Measurements from ENCODE around the gene ANKFN1. TPM values are rescaled to one million over a fixed set of nuclear protein-coding genes. Genes with fewer than 3 reads are reported as not detected.

ANKFN1 gene, protein sequence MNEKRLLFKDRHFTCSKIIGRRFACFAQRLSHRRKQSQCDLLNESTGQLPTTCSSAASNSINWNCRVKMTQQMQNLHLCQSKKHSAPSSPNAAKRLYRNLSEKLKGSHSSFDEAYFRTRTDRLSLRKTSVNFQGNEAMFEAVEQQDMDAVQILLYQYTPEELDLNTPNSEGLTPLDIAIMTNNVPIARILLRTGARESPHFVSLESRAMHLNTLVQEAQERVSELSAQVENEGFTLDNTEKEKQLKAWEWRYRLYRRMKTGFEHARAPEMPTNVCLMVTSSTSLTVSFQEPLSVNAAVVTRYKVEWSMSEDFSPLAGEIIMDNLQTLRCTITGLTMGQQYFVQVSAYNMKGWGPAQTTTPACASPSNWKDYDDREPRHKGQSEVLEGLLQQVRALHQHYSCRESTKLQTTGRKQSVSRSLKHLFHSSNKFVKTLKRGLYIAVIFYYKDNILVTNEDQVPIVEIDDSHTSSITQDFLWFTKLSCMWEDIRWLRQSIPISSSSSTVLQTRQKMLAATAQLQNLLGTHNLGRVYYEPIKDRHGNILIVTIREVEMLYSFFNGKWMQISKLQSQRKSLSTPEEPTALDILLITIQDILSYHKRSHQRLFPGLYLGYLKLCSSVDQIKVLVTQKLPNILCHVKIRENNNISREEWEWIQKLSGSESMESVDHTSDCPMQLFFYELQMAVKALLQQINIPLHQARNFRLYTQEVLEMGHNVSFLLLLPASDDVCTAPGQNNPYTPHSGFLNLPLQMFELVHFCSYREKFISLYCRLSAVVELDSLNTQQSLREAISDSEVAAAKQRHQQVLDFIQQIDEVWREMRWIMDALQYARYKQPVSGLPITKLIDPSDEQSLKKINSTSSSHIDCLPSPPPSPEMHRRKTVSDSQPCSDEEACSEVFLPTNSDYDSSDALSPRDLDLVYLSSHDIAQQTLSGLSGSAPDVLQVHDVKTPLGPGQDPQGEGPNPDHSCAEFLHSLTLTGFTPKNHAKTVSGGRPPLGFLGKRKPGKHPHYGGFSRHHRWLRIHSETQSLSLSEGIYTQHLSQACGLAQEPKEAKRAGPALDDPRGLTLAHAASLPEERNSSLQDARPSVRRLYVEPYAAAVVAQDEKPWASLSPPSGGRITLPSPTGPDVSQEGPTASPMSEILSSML
- 0.93 TPM for polyA plus RNA-seq (ENCODE audit: insufficient read length)
- long read RNA-seq, donor 1, result 0 reads
- long read RNA-seq, donor 2, result 0 reads
- long read RNA-seq, donor 3, result 0 reads
- long read RNA-seq, donor 4, result 0 reads
- long read RNA-seq, donor 5, result 0 reads
- long read RNA-seq, donor 6, result 0 reads
- long read RNA-seq, donor 7, result 0 reads
- long read RNA-seq, donor 8, result 0 reads

DNA sequence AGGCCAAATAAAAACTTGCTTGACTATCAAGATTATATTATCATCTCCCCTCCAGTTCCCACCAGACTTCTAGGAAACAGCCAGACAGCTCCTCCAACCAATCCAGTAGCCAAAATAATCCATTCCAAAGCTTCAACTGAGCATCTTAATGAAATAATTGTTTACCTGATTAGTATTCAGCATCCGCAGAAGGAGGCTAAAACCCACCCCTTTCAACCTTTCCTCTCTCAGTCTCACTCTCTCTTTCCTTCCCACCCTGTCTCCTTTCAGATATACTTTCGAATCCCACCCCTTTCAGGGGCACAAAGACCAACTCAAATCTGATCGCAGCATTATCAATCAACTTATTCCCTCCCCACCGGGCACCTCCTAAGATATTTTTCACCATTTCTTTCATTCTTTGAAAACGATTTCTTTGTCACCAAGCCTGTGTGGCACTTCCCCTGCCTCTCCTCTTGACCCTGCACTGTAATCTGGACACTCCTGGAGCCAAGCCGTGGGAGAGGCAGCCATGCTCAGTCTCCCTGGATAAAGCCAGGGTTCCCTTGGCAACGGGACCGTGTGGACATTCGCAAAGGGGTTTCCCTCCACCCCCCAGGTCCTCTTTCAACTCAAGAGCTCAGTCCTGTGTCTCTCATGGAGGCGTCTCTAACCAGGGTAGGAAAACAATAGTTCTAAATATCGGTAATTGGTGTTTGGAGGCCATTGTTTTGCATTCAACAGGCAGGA lies at the start of gene ANKFN1:
Gene ANKFN1 (plus strand): TSS at position 602 of the 729 bp plus-strand sequence. CDS start 59,193 bp downstream, outside the sequence.
- no peak for DNase-seq

DNA sequence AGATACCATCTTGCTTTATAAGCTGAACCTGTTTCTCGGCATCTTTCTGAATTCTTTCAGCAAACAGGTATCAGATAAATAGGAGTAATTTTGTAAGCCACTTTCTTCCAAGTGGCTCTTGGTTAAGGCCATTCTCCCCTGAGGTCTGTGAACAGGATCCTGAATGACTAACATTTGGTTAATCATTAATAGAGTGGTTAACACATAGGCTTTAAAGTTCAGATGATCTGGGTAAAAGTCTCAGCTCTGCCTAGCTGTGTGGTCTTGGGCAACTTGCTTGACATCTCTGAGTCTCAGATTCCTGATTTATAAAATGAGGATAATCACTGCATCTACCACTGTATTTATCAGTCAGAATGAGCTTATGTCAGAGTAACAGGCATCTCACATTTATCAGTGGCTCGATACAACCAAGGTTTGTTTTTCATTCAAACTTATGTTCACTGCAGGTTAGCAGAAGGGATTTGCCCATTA lies 44.4 kb upstream of the ANKFN1 start:
- DNase-seq, result peak; percentile 10

DNA sequence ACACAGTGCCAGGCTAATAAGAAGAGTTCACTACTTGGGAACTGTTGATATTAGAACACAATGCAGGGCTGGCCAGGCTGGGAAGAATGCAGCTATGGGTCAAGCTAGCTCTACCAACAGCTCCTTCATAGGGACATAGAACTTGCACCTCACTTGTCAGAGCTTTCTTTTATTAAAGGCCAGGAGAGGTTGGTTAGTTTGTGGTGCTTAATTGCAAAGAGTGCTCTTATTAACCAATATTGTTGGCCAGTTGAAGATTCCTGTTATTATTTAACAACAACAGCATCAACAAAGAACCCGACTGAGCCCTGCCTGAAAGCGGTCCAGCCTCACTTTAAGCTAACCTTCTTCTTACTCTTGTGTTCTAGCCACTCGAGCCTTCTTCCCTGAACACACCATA lies 43.4 kb upstream of the ANKFN1 start:
- DNase-seq, result no peak

DNA sequence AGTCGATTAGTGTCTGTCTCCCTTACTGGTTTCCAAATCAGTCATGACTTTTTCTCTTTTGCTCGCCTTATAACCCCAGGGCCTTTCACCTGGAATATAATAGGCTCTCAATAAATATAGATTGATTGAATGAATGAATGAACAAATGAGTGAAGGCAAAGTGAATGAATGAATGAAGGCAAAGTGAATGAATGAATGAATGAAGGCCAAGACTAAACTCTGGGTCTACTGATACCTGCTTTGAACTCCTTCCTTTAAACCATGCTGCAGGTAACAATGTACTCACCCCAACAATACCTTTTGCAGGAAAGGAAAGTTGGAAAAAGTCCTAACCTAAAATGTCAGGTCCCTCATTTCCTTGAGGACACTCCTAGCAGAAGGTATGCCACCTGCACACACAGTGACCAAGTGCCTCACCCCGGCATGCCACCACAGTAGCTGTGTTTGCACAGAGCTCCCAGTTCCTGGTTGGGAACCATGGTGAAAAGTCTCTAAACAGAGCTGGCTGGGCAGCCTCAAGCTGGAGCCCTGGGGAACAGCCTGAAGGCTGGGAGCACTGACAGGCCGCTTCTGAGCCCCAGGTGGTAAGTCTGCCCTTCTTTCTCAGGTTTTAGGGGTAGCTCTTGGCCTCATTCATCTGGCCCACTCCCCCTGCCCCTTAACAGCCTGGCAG lies 42.7 kb upstream of the ANKFN1 start:
- DNase-seq, result no peak

DNA sequence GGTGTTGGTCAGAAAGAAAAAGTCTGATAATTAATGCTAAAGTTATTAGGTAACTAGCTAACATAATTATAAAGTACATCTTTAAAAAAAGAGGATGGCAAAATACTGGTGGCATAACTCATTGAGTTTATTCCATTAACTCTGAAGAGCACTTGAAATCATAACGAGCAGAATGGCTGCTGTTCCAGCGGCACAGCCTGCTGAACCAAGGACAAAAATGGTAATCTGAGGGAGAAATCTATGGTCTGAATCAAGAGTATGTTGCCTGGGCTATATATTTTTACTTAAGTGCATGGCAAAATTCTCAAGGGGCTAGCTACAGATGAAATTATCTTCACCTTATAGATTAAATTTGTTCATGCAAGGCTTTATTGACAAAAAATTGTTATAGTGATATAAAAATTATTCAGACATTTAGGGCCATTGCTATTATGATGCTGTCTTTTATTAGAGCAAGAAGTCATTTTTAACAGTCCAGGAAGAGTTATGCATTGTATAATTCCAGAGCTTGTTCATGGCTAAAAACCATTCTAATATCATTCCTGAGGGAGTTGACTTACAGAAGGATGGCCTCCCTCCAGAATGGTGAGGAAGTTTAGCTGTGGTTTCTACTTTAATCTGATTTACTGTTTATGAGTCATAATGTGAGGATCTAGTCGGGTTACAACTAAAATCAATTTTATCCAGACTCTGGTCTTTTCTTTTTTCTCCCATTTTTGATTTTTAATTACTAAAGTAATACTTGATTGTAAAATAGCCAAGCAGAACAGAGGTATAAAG lies 41.4 kb upstream of the ANKFN1 start:
- no peak for DNase-seq

DNA sequence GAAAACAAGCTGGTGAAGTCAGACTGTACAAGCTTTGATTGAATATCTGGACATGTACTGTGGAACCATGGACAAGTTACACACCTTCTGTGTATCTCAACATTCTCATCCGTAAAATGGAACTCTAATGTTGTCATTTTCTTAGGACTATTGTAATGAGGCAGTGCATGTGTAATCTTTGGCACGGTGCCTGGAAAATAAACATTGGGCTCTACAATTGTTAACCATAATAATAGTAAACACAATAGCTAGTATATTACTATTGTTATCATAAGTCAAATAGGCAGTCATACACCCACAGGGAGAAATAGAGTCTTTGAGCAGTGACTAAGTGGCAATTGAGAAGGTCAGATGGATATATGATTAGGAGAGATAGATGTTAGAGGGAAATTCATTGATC lies 39.8 kb upstream of the ANKFN1 start:
- DNase-seq, result no peak

DNA sequence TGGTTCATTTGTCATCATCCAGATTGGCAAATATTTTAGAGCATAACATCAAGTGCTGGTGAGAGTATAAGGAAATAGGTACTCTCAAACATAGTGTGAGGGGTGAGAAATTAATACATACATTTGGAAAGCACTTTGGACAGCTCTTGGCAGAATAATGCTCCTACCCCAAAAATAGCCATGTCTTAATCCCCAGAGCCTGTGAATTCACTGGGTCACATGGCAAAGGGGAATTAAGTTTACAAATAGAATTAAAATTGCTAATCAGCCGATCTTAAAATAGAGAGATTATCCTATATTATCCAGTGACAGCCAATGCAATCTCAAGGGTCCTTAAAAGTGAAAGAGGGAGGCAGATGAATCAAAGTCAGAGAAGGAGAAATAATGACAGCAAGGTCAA lies 38.8 kb upstream of the ANKFN1 start:
- no peak for DNase-seq

DNA sequence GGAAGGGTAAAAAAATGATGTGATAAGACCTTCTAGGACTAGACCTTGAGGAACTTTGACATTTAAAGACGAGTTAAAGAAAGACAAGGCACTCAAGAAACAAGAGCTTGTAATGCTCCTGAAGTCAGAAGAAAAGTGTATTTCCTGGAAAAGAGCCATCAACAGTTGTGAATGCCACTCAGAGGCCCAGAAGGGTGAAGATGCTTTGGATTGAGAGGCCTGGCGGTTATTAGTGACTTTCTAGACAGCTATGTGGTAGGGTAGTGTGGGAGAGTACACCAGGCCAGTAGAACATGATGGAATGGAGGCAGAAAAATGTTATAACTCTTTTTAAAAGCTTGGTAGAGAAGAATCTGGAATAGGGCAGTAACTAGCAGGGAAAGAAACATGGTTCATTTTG lies 34.1 kb upstream of the ANKFN1 start:
- DNase-seq, result no peak

DNA sequence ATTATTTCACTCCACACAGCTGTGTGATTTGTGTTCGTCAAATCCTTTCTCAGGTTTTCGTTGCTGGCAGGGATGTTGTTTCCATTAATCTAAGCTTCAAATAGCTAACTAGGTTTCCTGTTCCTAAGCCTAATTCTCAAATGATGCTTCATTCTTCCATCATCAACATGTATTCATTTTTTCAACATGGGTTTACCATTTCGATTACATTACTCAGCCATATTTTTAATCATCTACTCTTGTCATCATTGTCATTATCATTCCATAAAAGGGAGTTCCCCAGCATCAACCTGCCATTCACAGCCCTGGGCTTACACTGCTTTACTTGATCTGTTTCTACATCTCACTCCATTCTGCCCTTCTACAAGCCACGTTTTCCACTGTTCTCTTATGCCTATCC lies 33.3 kb upstream of the ANKFN1 start:
- no peak for DNase-seq

DNA sequence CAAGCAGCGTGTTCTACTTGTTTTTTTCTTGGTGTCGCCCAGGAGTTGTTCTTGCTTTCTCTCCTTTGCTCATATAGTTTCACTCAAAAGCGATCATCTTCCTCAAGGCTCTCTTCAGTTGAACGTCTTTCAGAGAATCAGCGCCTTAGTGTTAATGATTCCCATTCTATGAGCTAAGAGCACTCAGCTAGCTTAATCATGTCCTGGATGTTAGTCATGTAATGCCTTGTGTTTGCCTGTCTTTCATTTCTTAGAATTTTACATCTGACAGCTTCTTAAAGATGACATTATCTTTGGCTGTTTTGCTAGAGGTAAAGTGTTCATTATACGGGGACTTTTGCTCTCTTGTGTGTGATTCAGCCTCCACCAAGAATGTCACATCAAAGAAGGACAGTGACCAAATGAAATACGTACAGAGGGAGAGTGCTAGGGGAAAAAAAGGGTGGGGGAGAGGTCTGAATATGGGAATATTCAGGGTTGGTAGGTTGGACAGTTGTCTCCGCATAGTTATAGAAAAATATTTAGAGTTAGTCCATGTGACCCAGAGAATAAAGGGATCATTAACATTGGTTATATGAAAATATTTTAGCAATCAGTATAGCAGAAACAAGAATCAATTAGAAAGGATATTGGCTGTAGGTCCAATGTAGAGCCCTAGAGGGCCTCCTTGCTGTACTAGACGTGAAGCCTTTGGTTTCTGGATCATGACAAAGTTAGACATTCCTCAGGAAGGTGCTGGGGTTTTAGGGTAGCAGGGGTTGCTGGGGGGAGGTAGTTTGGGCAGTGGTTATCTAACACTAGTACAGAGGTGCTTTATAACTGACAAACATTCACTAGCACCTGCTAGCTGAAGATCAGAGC lies 31.9 kb upstream of the ANKFN1 start:
- DNase-seq, result no peak

DNA sequence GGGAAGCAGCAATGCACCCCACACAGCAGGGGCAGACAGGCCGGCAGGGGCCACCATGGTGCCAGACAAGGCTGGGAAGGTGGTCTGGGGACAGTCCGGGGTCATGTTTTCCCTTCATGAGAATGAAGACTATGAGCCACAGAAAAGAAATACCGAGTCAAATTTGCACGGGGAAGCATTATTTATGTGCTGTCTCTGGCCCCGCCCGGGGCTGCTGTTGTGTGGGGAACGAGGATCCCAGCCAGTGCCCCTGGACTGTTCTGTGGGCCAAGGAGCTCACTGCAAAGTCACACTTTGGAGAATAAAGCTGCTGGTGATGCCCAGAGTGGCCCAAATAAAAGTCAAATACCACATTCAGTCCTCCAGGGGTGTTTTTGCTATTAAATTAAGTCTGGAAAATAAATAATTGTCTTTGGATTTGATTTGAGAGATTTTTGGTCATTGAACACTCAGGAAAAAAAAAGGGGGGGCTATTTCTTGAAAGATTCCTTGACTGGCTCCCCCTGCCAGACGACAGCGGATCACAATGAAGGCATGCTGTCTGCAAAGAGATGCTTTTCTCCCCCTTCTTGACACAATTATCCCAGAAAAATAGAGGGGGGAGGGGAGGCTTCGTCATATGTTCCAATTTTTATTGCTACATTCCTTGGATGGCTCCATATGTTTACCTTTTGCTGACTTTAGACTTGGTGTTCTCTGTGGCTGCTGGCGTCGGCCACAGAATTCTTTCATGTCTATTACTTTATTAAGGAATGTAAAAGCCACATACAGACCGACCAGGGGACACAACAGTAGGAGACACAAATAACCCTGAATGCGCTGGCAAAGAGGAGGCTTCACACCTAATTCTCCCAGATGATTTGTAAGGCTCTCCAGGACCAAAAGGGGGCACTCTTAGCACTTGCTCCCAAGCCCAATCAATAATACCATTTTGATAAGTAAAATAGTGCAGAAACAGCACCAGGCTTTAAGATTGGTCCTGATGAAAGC lies 27.1 kb upstream of the ANKFN1 start:
- DNase-seq, result no peak

DNA sequence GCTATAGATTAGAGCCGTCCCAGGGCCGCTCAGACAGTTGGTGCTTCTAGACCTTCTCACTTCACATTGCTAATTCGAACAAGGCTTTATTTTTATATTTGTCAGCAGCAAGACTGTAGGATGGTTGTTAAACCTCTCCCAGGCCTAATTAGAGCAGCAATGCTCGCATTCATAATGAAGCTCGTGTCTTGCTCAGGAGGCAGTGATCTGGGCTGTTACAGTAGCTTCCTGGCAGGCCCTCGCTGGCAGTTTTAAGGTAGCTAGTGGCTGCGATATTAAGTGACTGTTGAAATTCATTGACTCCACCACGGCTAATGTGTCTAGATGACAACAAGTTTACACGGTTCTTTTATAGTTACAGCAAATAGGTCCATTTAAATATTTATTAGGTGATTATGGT lies 23.2 kb upstream of the ANKFN1 start:
- DNase-seq, result no peak

DNA sequence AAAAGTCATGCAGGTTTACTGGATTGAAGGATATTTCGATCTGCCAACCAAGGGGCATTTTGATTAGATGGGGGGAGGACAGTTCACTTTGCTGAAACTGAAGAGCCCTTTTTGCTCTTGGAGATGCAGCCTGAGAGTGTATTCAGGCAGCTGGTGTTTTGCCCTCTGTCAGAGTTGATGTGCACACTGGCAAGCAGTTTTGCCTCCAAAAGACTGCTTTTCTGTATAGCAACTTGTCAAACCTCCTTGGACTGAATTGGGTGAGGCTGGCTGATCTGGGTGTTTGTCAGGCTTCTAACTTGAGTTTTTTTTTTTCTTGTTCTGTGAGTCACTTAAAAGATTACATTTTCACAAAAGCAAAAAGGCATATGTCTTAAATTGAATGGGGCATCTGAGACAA lies 22.6 kb upstream of the ANKFN1 start:
- DNase-seq, result no peak

DNA sequence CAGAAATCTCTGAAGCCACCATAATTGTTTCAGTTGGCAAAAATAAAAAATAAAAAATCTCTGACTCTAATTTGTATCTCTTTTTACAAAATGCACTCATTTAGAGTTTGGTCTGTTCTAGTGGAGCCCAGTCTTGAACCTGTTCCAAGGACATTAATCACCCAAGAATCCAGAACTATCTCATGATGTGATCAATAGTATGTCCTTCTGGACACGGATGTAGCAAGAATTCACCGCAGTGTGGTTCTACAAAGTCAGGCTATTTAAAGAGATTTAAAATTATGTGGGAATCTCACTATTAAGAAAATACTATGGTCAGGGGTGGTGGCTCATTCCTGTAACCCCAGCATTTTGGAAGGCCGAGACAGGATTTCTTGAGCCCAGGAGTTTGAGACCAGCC lies 21.8 kb upstream of the ANKFN1 start:
- no peak for DNase-seq

DNA sequence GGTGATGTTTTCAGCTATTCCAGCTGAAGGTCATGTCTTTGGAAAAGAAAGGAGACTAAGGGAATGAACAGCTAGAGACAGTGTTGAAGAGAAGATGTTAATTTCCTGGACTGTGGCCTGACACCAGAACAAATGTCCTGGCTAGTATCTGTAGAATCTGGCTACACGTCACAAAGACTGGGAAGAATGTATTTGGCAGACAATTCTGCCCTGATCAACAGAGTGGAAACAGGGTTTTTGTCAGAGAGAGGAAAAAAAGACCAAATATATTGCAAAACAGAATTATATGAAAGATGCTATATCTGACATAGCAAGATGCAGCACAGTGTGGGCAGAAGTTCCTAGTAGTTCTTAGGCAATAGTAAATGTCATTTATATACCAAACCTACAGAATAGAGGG lies 17.0 kb upstream of the ANKFN1 start:
- DNase-seq, result no peak

DNA sequence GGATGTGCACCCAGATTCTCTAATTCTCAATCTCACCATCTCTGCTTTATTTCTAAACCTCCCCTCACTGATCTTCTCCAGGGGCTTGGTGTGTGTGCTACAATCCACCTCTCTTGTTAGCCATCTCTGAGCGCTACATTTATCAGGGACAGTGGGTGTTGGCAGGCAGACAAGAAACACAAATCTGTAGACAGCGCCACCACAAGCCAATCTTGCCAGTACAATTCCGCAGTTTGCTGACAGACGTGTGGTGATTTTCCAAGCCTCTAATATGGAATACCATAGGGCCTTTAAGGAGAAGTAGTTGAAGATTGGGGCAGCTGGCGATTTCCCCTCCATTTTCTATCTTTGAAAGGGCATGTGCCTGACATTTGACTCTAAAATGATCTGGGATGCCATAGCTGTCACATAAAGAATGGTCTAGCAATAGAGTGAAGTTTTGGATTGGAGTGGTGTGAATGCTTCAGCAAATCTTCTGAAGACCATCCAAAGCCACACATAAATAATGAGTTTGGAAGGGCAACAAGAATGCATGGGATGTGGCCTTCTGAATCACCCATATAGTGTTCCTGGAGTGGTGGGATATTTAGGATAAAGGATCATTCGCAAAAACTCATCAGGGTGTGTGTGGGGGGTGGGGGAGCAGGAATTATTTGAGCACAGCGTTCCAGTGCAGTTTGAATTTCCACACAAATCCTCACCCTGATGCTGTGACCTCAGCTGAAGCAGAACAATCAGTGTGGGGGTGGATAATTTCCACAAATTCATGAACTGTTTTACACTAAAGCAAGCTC lies 12.0 kb upstream of the ANKFN1 start:
- no peak for DNase-seq

DNA sequence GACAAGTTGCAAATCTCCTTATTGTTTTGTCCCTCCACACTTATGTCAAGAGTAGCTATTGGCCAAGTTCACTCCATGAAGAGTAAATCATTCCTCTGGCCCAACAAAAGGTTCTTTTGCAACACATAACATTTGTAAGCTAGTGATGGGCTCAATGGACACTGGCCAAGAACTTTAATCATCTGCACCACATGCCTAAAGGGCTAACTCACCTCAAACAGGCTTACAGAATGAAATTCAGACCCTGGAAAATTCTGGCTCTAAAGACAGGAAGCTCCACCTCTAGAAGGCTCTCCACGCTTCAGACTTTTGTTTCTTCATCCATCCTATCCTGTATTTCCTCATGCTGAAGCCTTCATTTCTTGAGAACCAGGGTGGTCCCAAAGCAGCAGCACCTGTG lies 10.9 kb upstream of the ANKFN1 start:
- no peak for DNase-seq
